GM21515 (cell line): ENCODE data around the gene ATP13A3.
A peak's percentile ranks its signal among the peaks of the same experiment; 100 is the strongest.
"Not testable (repeated sequence)": the region's sequence is repeated elsewhere in the genome, so short reads cannot be mapped to it uniquely, and the experiment has no call there.

Experiments used
- ATAC-seq: cut with Tn5 transposase; IDR thresholded peaks from one replicate; pipeline ENCODE4 v1.9.1; 2021; ENCODE audit not compliant: unreplicated experiment

ATP13A3 gene

GRCh38 chr3:194486540-194487288 lies at the start of gene ATP13A3:
ATP13A3 (minus strand) TSS chr3:194487002; CDS start chr3:194462190, 24,812 bp downstream.
- peak; percentile 70 for ATAC-seq

DNA sequence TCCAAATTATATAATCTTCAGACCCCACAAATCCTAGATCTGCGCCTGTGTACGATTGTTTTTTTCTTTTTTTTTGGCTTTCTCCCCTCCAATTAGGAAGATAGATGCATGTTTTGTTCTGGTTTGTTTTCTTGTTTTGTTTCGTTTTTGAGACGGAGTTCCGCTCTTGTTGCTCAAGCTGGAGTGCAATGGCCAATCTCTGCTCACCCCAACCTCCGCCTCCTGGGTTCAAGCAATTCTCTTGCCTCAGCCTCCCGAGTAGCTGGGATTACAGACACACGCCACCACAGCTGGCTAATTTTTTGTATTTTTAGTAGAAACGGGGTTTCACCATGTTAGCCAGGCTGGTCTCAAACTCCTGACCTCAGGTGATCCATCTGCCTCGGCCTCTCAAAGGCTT lies 48.4 kb upstream of the ATP13A3 start:
- not testable (repeated sequence) for ATAC-seq

GRCh38 chr3:194534243-194534642 lies 47.4 kb upstream of the ATP13A3 start:
- no peak for ATAC-seq

GRCh38 chr3:194532591-194532990 lies 45.8 kb upstream of the ATP13A3 start:
- ATAC-seq, result no peak

- ATAC-seq, result no peak
These were observed 40.9 kb upstream of the ATP13A3 start for GRCh38 chr3:194527726-194528125.

DNA sequence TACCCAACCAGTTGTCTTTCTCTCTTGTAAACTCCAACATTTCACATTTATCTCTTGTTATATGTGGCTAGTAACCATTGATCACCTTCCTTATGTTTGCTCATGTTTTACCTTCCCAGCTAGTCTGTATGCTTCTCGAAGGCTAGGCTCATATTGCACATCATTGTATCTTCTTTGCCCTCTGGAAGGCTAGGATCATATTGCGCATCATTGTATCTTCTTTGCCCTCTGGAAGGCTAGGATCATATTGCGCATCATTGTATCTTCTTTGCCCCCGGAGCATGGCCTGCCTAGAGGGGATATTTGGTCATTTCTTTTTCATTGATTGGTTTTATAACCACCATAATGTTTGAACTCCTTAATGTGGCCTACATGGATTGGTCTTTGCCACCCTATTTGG lies 39.4 kb upstream of the ATP13A3 start:
- no peak for ATAC-seq

DNA sequence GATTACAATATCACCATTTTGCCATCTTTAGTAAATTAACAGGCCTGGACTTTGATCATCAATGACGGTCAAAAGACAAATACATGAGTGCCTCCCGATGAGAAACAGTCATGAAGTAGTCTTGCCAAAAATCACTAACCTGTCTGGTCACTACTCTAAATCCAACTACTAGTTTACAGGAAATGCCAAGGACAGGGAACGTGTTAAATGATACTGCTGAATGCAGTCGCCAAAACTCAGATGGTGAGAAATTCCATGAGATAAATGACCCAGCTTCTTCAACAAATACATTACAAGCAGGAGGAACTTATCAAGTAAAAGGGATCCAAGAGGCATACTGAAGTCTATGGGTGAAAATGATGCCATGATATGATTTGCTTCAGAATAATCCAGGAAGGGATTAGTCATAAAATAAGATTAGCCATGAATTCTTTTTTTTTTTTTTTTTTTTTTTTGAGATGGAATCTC lies 35.8 kb upstream of the ATP13A3 start:
- ATAC-seq, result no peak

DNA sequence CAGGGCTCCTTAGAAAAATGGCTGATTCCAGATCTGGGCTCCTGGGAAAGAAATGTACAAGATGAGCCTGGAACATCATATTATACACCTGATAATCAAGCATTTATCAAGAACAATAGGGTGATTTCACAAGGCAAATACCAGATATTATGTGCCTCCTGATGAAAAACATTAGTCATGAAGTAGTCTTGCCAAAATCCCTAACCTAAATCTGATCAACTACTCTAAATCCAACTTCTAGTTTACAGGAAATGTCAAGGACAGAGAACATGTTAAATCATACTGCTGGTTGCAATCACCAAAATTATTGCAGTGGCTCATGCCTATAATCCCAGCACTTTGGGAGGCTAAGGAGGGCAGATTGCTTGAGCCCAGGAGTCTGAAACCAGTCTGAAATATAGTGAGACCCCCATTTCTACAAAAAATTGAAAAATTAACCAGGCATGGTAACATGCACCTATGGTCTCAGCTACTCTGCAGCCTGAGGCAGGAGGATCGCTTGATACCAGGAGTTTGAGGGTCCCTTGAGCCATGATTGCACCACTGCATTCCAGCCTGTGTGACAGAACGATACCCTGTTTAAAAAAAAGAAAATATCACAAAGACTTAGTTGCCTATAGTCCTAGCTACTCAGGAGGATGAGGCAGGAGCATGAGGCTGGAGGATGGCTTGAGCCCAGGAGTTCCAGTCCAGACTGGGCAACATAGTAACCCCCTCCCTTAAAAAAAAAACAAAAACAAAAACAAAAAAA lies 34.9 kb upstream of the ATP13A3 start:
- no peak for ATAC-seq

DNA sequence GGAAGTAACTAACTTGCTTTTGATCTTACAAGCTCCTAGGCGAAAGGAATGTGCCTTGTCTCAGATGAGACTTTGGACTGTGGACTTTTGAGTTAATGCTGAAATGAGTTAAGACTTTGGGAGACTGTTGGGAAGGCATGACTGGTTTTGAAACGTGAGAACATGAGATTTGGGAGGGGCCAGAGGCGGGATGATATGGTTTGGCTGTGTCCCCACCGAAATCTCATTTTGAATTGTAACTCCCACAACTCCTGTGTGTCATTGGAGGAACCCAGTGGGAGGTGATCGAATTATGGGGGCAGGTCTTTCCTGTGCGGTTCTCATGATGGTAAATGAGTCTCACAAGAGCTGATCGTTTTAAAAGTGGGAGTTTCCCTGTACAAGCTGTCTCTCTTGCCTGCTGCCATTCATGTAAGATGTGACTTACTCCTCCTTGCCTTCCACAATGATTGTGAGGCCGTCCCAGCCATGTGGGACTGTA lies 33.9 kb upstream of the ATP13A3 start:
- ATAC-seq, result peak; percentile 58

DNA sequence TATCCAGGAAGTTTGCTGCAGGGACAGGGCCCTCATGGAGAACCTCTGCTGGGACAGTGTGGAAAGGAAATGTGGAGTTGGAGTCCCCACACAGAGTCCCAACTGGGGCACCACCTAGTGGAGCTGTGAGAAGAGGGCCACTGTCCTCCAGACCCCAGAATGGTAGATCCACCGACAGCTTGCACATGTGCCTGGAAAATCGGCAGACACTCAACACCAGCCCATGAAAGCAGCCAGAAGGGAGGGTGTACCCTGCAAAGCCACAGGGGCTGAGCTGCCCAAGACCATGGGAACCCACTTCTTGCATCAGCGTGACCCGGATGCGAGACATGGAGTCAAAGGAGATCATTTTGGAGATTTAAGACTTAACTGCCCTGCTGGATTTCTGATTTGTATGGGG lies 33.4 kb upstream of the ATP13A3 start:
- ATAC-seq, result not testable (repeated sequence)

DNA sequence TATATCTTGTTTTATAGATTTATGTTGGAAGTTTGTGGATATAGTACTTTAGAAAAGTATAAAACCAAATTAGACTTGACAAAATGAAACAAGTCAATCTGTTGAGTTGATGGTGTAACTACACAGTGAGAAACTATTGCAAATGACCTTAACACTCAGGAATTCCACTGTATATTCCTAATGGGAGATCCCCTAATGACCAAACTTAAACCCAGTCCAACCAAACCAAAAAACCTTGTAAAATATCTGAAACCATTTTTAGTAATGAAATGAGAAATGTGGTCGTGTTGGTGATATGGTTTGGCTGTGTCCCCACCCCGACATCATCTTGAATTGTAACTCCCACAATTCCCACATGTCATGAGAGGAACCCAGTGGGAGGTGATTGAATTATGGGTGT lies 31.9 kb upstream of the ATP13A3 start:
- no peak for ATAC-seq

DNA sequence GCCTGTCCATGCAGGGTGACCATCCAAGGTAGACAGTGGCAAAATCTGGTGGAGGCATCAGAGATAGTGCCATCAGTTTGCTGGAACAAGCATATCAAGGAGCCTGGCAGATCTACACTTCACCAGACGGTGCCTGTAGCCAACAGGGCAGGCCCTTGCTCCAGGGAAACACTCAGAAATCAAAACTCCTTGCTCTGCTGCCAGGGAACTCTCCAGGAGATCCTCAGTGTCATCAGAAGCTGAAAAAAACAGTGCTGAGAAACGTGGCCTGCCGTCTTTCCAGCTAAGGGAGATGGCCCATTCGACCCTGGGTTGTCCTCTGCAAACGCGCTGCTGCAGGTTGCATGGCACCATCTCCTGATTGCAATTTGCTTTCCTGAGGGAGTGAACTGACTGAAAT lies 30.5 kb upstream of the ATP13A3 start:
- ATAC-seq, result no peak

- no peak for ATAC-seq
These were observed 27.8 kb upstream of the ATP13A3 start for GRCh38 chr3:194514626-194515025.

GRCh38 chr3:194512895-194513601 lies 26.2 kb upstream of the ATP13A3 start:
- ATAC-seq, result no peak

DNA sequence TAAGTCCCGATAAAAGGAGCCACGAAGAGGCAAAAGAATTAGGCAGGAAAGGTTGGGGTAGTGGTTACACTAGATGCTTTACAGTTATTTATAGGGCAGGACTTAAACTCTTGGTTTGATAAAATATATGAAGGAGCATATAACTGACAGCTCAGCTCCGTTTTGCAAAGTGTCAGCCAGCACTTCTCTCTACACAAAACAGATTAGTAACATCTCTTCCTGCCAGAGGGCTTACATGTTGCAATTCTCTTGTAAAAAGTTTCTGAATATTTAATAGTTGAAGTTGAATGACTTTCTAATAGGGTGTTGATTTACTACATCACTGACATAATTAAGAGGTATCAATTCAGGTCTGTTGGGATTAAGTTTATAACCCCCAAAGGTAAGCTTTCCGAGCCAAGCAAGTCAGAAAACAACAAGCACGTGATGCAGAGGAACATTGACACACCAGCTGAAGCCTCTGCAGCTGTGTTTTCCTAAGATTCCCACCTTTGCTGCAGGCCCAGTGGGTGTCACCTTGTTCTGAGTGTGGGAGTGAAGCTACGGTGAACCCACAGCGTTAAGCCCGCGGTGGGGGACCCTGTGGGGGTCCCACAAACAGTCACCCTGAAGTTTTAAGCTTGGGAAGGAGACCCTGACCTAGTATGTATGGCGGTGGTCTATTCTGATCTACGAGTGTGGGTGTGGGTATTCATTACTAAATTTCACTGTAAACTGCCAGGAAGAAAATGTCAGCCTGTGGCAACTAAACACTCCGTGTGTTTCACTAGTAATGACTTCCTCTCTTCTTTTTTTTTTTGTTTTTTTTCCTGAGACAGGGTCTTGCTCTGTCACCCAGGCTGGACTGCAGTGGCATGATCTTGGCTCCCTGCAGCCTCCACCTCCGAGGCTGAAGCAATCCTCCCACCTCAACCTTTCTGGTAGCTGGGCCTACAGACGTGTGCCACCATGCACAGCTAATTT lies 22.0 kb upstream of the ATP13A3 start:
- ATAC-seq, result no peak

GRCh38 chr3:194507571-194507970 lies 20.8 kb upstream of the ATP13A3 start:
- ATAC-seq, result no peak

- ATAC-seq, result no peak
These were observed 19.1 kb upstream of the ATP13A3 start for GRCh38 chr3:194505791-194506415.

- ATAC-seq, result no peak
These were observed 18.1 kb upstream of the ATP13A3 start for GRCh38 chr3:194504861-194505260.

GRCh38 chr3:194504146-194504545 lies 17.3 kb upstream of the ATP13A3 start:
- ATAC-seq, result no peak

DNA sequence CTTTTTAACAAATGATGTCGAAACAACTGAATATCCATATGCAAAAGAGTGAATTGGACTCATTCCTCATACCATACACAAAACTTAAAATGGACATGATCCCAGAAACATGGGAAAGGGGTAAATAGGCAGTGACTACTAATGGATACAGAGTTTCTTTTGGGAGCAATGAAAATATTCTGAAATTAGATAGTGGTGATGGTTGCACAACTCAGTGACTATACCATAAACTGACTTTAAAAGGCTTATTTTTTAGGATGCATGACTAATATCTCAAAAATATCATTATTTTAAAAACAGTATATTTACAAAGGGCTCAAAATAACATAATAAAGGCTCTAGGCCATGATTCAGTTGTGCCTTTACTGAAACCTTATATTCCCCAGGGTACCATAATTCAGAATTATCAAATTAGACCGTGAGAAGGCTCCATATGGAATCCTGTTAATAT lies 16.3 kb upstream of the ATP13A3 start:
- ATAC-seq, result no peak
